Esophagus muscularis mucosa (tissue), 4 donors: ENCODE data around the gene EEF2K. TPM values are rescaled to one million over a fixed set of nuclear protein-coding genes. Genes with fewer than 3 reads are reported as not detected.
"Not testable (repeated sequence)": the region's sequence is repeated elsewhere in the genome, so short reads cannot be mapped to it uniquely, and the experiment has no call there.

Source experiments
- DNase-seq: peaks from one replicate; pipeline ENCODE4 v3.0.0-alpha.2; 2017; ENCODE audit errors: extremely low spot score
- H3K27ac ChIP-seq, 4 donors: fragments of 200-600 bp; sonication (generic); replicated peaks in 1 of 4; 1 replicate in 3 of 4; 2 replicates in 1 of 4; pipeline ENCODE4 v1.5.1; 2016 to 2019; ENCODE audit warnings: mild to moderate bottlenecking in 1 of 4
- H3K27me3 ChIP-seq, 4 donors: fragments of 200-600 bp; sonication (generic); one replicate each; pipeline versions ENCODE4 v1.5.1 to v1.6.0; 2016 to 2019
- H3K36me3 ChIP-seq, 4 donors: fragments of 200-600 bp; sonication (generic); one replicate each; pipeline ENCODE4 v1.5.1; 2016 to 2019
- H3K4me1 ChIP-seq, 4 donors: fragments of 200-600 bp; sonication (generic); one replicate each; pipeline ENCODE4 v1.5.1; 2016 to 2019
- H3K4me3 ChIP-seq, 4 donors: fragments of 200-600 bp; sonication (generic); 1 replicate in 2 of 4; 2 replicates in 2 of 4; pipeline ENCODE4 v1.5.1; 2016 to 2019; ENCODE audit warnings: mild to moderate bottlenecking in 4 of 4, moderate library complexity in 1 of 4
- H3K9me3 ChIP-seq, 4 donors: fragments of 200-600 bp; sonication (generic); 1 replicate in 3 of 4; 2 replicates in 1 of 4; pipeline ENCODE4 v1.5.1; 2016 to 2019
- CTCF ChIP-seq, 3 experiments: fragments of 200-600 bp in 2 of 3; fragments of 450-650 bp in 1 of 3; sonication (generic) in 2 of 3; IDR thresholded peaks; one replicate each; pipeline ENCODE4 v1.5.1; 2017 to 2019; ENCODE audit warnings: antibody characterized with exemption in 3 of 3, mild to moderate bottlenecking in 2 of 3, moderate library complexity in 1 of 3
- EP300 ChIP-seq: sonication (generic); formaldehyde crosslinking; IDR thresholded peaks from one replicate; pipeline ENCODE4 v1.6.1; 2017; ENCODE audit warnings: antibody characterized with exemption
- POLR2A ChIP-seq: fragments of 450-650 bp; IDR thresholded peaks from one replicate; pipeline ENCODE4 v1.6.1; 2017; ENCODE audit warnings: antibody characterized with exemption, moderate library complexity, mild to moderate bottlenecking, low read depth
- POLR2AphosphoS5 ChIP-seq, 2 donors: sonication (generic); formaldehyde crosslinking; IDR thresholded peaks; one replicate each; pipeline ENCODE4 v1.6.1; 2017; ENCODE audit warnings: antibody characterized with exemption in 2 of 2
- WGBS: methylation state at CpG from one replicate; pipeline ENCODE4 v1.1.5; 2018; 5-methylcytosine and 5-hydroxymethylcytosine counted together
- intact Hi-C: fragments of 100-400 bp; cut with DNase I; formaldehyde crosslinking; loops from one replicate; pipeline ENCODE4 v1.15.1; 2023
- total RNA-seq, 4 donors: library from RNA; depleted of rRNA; stranded (reverse); fragments of >200 nt; gene quantifications; one replicate each; pipeline versions ENCODE4 v1.1.0 to v1.2.1, GENCODE V29; 2016

EEF2K gene
- total RNA-seq, 4 donors from 2014 or later, result 18.1 to 37.7 (median 31.6) TPM

DNA sequence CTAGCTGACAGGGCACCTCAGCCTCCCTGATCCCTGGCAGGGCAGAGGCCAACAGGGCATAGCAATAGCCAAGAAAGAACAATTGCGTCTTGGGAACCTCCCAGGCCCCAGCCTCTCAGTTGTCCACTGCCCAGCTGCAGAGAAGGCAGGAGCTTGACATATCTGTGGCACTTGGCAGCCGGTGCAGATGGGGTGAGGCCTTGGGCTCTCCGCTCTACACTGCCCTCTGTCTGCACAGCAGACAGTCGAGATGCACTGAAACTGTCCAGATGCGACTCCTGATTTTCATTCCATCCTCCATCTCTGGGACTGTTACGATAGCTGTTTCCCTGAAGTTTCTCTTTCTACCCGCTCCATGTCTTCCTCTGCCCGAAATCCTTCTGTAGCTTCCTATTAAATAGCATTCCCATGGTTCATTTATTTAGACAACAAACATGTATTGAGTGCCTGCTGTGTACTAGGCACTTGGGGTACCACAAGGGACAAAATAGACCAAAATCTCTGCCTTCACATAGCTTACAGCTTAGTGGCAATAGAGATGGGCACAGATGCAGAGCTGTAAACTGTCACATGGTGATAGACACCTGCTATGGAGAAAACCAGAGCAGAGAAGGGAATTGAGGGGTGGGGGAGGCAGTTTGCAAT lies 94.5 kb downstream of the EEF2K start:
- WGBS, result 39% methylated on average over 8 of the region's 8 CpGs

GRCh38 chr16:22301423-22301822 lies 95.3 kb downstream of the EEF2K start:
- H3K27me3 ChIP-seq, intact Hi-C loops, H3K4me3 ChIP-seq, H3K9me3 ChIP-seq, H3K27ac ChIP-seq, DNase-seq: not testable (repeated sequence)
- WGBS, result 92% methylated on average over 7 of the region's 7 CpGs
- peaks cover 19 to 36% (median 34%) of the 10 kb centered on the region in 4 donors for H3K4me1 ChIP-seq
- H3K36me3 ChIP-seq, result peaks cover under 1 to 52% (median 44%) of the 10 kb centered on the region in 4 donors

More for the DNA sequence above, 94.5 kb downstream of the EEF2K start:
- Histone ChIP-seq H3K27me3 (peaks cover 0 to 4% (median 0%) of the 10 kb centered on the region in 4 donors), H3K9me3 (no peaks in the 10 kb centered on the region), H3K27ac (peak overlapping the region; percentile 32 to 51 (median 42)), H3K36me3 (peaks cover 0 to 44% (median 35%) of the 10 kb centered on the region in 4 donors), H3K4me3 (no peak overlapping the region), H3K4me1 (peaks cover 21 to 40% (median 39%) of the 10 kb centered on the region in 4 donors)
- no peak for DNase-seq
- intact Hi-C loops, result no loop called here
- TF ChIP-seq POLR2AphosphoS5 (IDR thresholded peaks at IDR 0.05), result no peak
- peak; percentile 59 to 66 (median 61) for TF ChIP-seq CTCF (IDR thresholded peaks at IDR 0.05)
- TF ChIP-seq EP300, result no peak

GRCh38 chr16:22302776-22303363 lies 96.8 kb downstream of the EEF2K start:
- no peak for DNase-seq
- Histone ChIP-seq H3K4me3 (no peak overlapping the region), H3K27me3 (peaks cover 0 to 4% (median 0%) of the 10 kb centered on the region in 4 donors), H3K9me3 (no peaks in the 10 kb centered on the region), H3K27ac (no peak overlapping the region), H3K4me1 (peaks cover 15 to 31% (median 31%) of the 10 kb centered on the region in 4 donors), H3K36me3 (peaks cover 15 to 66% (median 59%) of the 10 kb centered on the region in 4 donors)
- WGBS, result 93% methylated on average over 11 of the region's 12 CpGs
- intact Hi-C loops, result no loop called here
- TF ChIP-seq POLR2AphosphoS5 (IDR thresholded peaks at IDR 0.05) (no peak), CTCF (IDR thresholded peaks at IDR 0.05) (no peak), EP300 (no peak), POLR2A (no peak)

DNA sequence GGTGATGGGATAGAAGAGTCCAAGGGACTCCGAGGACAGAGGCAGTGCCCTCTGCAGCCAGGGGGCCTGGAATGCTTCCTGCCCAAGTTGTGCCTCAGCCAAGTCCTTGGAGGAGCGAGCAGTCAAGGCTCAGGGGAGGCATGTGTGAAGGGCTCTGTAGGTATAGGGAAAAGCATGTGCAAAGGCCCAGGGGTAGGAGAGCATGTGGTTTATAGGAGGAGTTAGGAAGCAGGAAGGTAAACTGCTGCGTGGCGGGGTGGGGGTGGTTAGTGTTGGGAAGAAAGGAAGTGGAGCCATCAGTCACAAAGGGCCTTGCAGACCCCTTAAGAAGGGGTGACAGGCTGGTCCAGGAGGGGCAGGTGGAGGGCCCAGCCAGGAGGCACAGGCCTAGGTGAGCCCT lies 98.3 kb downstream of the EEF2K start:
- Histone ChIP-seq H3K27me3 (no peaks in the 10 kb centered on the region), H3K4me3 (no peak overlapping the region), H3K27ac (no peak overlapping the region), H3K4me1 (peaks cover 9 to 17% (median 17%) of the 10 kb centered on the region in 4 donors), H3K36me3 (peaks cover 26 to 82% (median 74%) of the 10 kb centered on the region in 4 donors), H3K9me3 (no peaks in the 10 kb centered on the region)
- WGBS, result 94% methylated on average over 4 of the region's 4 CpGs
- intact Hi-C loops, result no loop called here
- TF ChIP-seq POLR2A (no peak), CTCF (IDR thresholded peaks at IDR 0.05) (no peak), POLR2AphosphoS5 (IDR thresholded peaks at IDR 0.05) (no peak), EP300 (no peak)
- DNase-seq, result no peak

- peaks cover 29 to 99% (median 95%) of the 10 kb centered on the region in 4 donors for H3K36me3 ChIP-seq
- WGBS, result 91% methylated on average over 3 of the region's 9 CpGs
Observed at GRCh38 chr16:22306788-22307187, 100.7 kb downstream of the EEF2K start.

More at GRCh38 chr16:22306788-22307187, 100.7 kb downstream of the EEF2K start:
- no peak overlapping the region for H3K27ac ChIP-seq
- no peaks in the 10 kb centered on the region for H3K9me3 ChIP-seq
- H3K4me3 ChIP-seq, result no peak overlapping the region
- no peaks in the 10 kb centered on the region for H3K4me1 ChIP-seq
- no peaks in the 10 kb centered on the region for H3K27me3 ChIP-seq
- no peak for DNase-seq
- intact Hi-C loops, result no loop called here
- TF ChIP-seq CTCF (IDR thresholded peaks at IDR 0.05) (no peak), POLR2A (no peak), POLR2AphosphoS5 (IDR thresholded peaks at IDR 0.05) (no peak), EP300 (no peak)
